Nephron (organoid): ENCODE measurements around the gene RAD17.
"Not testable (repeated sequence)": the region's sequence is repeated elsewhere in the genome, so short reads cannot be mapped to it uniquely, and the experiment has no call there.

Source experiments
- H3K27ac Mint-ChIP-seq, 3 experiments: 2 replicates each; pipeline ENCODE4 v1.8.0; 2020; ENCODE audit warnings: mixed read lengths in 3 of 3, mild to moderate bottlenecking in 2 of 3, moderate library complexity in 1 of 3
- H3K27me3 Mint-ChIP-seq: 2 replicates; pipeline ENCODE4 v1.8.0; 2021; ENCODE audit warnings: low read depth, mild to moderate bottlenecking, moderate library complexity, mixed read lengths
- H3K36me3 Mint-ChIP-seq: 2 replicates; pipeline ENCODE4 v1.8.0; 2020; ENCODE audit warnings: low read depth, mixed read lengths
- H3K4me1 Mint-ChIP-seq: 2 replicates; pipeline ENCODE4 v1.8.0; 2020; ENCODE audit warnings: mixed read lengths
- H3K4me3 Mint-ChIP-seq, 3 experiments: 2 replicates each; pipeline ENCODE4 v1.8.0; 2020; ENCODE audit warnings: mild to moderate bottlenecking in 3 of 3, mixed read lengths in 3 of 3, moderate library complexity in 2 of 3
- H3K9me3 Mint-ChIP-seq: 2 replicates; pipeline ENCODE4 v1.8.0; 2020; ENCODE audit warnings: mixed read lengths
- CTCF ChIP-seq, 3 experiments: fragments of 200-600 bp; sonication (generic); IDR thresholded peaks; one replicate each; pipeline ENCODE4 v1.5.0; 2021; ENCODE audit warnings: antibody characterized with exemption in 3 of 3; ENCODE audit not compliant: unreplicated experiment in 3 of 3

The RAD17 gene

DNA sequence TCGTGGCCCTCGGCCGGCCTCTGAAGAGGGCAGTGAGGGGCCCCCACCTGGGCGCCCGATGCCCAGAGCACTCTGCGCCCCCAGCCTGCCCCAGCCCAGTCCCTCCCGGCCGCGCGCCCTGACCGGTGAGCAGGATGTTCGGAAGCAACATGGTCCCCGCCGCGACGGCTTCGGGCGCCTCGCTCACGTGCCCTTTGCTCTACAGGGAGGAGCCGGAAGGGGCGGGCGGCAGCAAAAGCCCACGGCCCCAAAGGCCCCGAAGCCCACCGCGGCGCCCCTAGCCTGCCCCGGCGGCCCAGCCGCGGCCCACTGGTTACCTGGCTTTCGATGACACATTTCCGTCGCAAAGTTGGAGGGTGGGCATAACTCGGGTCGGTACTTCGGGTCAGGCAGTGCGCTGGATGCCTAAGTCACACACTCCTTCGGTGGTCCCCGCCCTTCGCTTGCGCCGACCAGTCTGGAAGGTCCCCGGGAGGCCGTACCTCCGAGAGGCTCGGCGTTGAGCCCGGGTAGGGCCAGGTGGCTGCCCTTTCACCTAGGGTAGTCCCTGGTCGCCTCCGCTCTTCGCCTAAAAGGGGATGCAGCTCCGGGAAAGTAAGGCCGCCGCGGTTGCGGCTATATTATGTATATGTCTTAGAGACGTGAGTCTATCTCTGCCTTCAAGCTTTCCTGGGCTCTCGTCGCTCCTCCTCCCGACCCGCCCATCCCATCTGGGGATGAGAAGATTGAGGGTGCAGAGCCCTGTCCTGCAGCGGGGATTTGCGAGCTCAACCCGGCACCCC, at the start of gene RAD17, which contains the start of the genes AK6 and TAF9:
Gene RAD17 (plus strand): TSS at position 479 of the 782 bp plus-strand sequence. CDS start 2,391 bp downstream, outside the sequence.
Gene AK6 (minus strand): TSS at position 181 of the 782 bp plus-strand sequence. CDS start 30 bp downstream, at position 151.
Gene TAF9 (minus strand): TSS at position 181 of the 782 bp plus-strand sequence. CDS start 3,783 bp downstream, outside the sequence.
- no peak for TF ChIP-seq CTCF (IDR thresholded peaks at IDR 0.05; ENCODE audit: unreplicated experiment in 3 of 3)
- no peaks in the 10 kb centered on the region for H3K9me3 Mint-ChIP-seq
- peaks cover 24% of the 10 kb centered on the region for H3K36me3 Mint-ChIP-seq
- peak within 1 kb of the TSS; percentile 100 for H3K27ac Mint-ChIP-seq
- peak within 1 kb of the TSS; percentile 97 to 100 (median 99) for H3K4me3 Mint-ChIP-seq
- H3K27me3 Mint-ChIP-seq, result no peaks in the 10 kb centered on the region
- H3K4me1 Mint-ChIP-seq, result peaks cover 24% of the 10 kb centered on the region

GRCh38 chr5:69326365-69326764, 43.3 kb upstream of the RAD17 start:
- no peaks in the 10 kb centered on the region for H3K36me3 Mint-ChIP-seq

DNA sequence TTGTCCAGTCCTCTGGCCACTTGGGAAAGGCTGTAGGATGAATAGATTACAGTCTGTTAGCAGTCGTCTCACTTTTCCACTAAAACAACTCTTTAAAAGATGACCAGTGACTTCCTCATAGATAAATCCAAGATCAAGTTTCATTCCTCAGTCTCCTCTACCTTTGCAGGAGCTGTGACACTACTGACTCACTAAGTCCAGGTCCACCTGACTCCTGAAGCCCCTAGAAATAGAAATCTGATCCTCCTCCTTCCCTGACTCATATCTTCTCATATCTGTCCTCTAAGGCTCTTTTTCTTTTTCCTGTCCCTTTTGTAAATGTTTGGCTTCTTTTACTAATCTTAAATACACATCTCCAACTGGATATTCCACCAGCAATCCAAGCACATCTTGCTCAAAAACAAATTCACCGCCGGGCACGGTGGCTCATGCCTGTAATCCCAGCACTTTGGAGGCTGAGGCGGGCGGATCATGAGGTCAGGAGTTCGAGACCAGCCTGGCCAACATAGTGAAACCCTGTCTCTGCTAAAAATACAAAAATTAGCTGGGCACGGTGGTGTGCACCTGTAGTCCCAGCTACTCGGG, 39.6 kb upstream of the RAD17 start:
- TF ChIP-seq CTCF (IDR thresholded peaks at IDR 0.05; ENCODE audit: unreplicated experiment in 3 of 3), result no peak
- Mint-ChIP-seq H3K36me3 (no peaks in the 10 kb centered on the region), H3K27me3 (peaks cover 5% of the 10 kb centered on the region), H3K9me3 (no peaks in the 10 kb centered on the region), H3K4me1 (peaks cover 4% of the 10 kb centered on the region), H3K4me3 (no peak overlapping the region), H3K27ac (no peak overlapping the region)

More at GRCh38 chr5:69326365-69326764, 43.3 kb upstream of the RAD17 start:
- no peaks in the 10 kb centered on the region for H3K4me1 Mint-ChIP-seq
- H3K27me3 Mint-ChIP-seq, result peaks cover under 1% of the 10 kb centered on the region
- no peak overlapping the region for H3K4me3 Mint-ChIP-seq
- H3K27ac Mint-ChIP-seq, result no peak overlapping the region
- no peak for TF ChIP-seq CTCF (IDR thresholded peaks at IDR 0.05; ENCODE audit: unreplicated experiment in 3 of 3)
- no peaks in the 10 kb centered on the region for H3K9me3 Mint-ChIP-seq

GRCh38 chr5:69331528-69332445, 37.8 kb upstream of the RAD17 start:
- no peak for TF ChIP-seq CTCF (IDR thresholded peaks at IDR 0.05; ENCODE audit: unreplicated experiment in 3 of 3)

GRCh38 chr5:69333668-69334315, 35.8 kb upstream of the RAD17 start:
- H3K4me3 Mint-ChIP-seq, H3K4me1 Mint-ChIP-seq, H3K27me3 Mint-ChIP-seq, H3K36me3 Mint-ChIP-seq, H3K9me3 Mint-ChIP-seq, H3K27ac Mint-ChIP-seq: not testable (repeated sequence)

More at GRCh38 chr5:69331528-69332445, 37.8 kb upstream of the RAD17 start:
- H3K36me3 Mint-ChIP-seq, result no peaks in the 10 kb centered on the region
- peak overlapping the region; percentile 85 to 88 (median 86) for H3K4me3 Mint-ChIP-seq
- peaks cover 5% of the 10 kb centered on the region for H3K27me3 Mint-ChIP-seq
- no peaks in the 10 kb centered on the region for H3K9me3 Mint-ChIP-seq
- H3K27ac Mint-ChIP-seq, result no peak overlapping the region
- peaks cover 4% of the 10 kb centered on the region for H3K4me1 Mint-ChIP-seq
